SK-N-SH treated with all-trans-retinoic acid at 6 μM for 48 hours (cell line): Measurements from ENCODE around the gene FAM89A.

Experiments
- ATAC-seq: fragments of 200-7000 bp; cut with Tn5 transposase; 3 replicates; pipeline ENCODE4 v1.9.1; 2020; ENCODE audit warnings: mild to moderate bottlenecking, moderate library complexity
- ARNTL ChIP-seq: fragments of 450-650 bp; formaldehyde crosslinking; IDR thresholded peaks from 2 replicates; pipeline ENCODE4 v1.5.0; 2020; ENCODE audit warnings: low read depth, mild to moderate bottlenecking, moderate library complexity, borderline replicate concordance
- BACH2 ChIP-seq: fragments of 250-450 bp; sonication (Bioruptor Pico); IDR thresholded peaks from 2 replicates; pipeline ENCODE4 v1.9.0; 2021; ENCODE audit warnings: mild to moderate bottlenecking, borderline replicate concordance
- CREB5 ChIP-seq: fragments of 250-450 bp; sonication (Bioruptor Pico); IDR thresholded peaks from 2 replicates; pipeline ENCODE4 v1.5.1; 2020; ENCODE audit warnings: low read depth, mild to moderate bottlenecking, moderate library complexity
- ESRRG ChIP-seq: fragments of 250-450 bp; sonication (Bioruptor Pico); IDR thresholded peaks from 2 replicates; pipeline ENCODE4 v1.6.1; 2021; ENCODE audit warnings: mild to moderate bottlenecking
- GLIS3 ChIP-seq: fragments of 250-450 bp; sonication (Bioruptor Pico); IDR thresholded peaks from 2 replicates; pipeline ENCODE4 v1.5.0; 2020; ENCODE audit warnings: mild to moderate bottlenecking, moderate library complexity
- ISL1 ChIP-seq: fragments of 250-450 bp; sonication (Bioruptor Pico); IDR thresholded peaks from 2 replicates; pipeline ENCODE4 v2.1.2; 2022; ENCODE audit warnings: mild to moderate bottlenecking, moderate library complexity
- OSR1 ChIP-seq: fragments of 250-450 bp; sonication (Bioruptor Pico); IDR thresholded peaks from 2 replicates; pipeline ENCODE4 v1.8.0; 2022; ENCODE audit warnings: moderate library complexity, mild to moderate bottlenecking, inconsistent platforms
- POU6F1 ChIP-seq: fragments of 250-450 bp; sonication (Bioruptor Pico); IDR thresholded peaks from 2 replicates; pipeline ENCODE4 v1.8.0; 2021; ENCODE audit warnings: low read depth, mild to moderate bottlenecking, moderate library complexity, borderline replicate concordance
- PPARA ChIP-seq: fragments of 250-450 bp; sonication (Bioruptor Pico); IDR thresholded peaks from 2 replicates; pipeline ENCODE4 v1.5.0; 2020; ENCODE audit warnings: mild to moderate bottlenecking, borderline replicate concordance
- RARB ChIP-seq: fragments of 250-450 bp; sonication (Bioruptor Pico); IDR thresholded peaks from 2 replicates; pipeline ENCODE4 v1.8.0; 2021; ENCODE audit warnings: mild to moderate bottlenecking, moderate library complexity
- SNAI2 ChIP-seq: fragments of 250-450 bp; sonication (Bioruptor Pico); IDR thresholded peaks from 2 replicates; pipeline ENCODE4 v1.5.0; 2020; ENCODE audit warnings: mild to moderate bottlenecking, moderate library complexity
- TCF4 ChIP-seq: fragments of 250-450 bp; sonication (Bioruptor Pico); IDR thresholded peaks from 2 replicates; pipeline ENCODE4 v1.8.0; 2021; ENCODE audit warnings: mild to moderate bottlenecking, moderate library complexity, borderline replicate concordance
- TOX ChIP-seq: fragments of 250-450 bp; sonication (Bioruptor Pico); IDR thresholded peaks from 2 replicates; pipeline ENCODE4 v1.8.0; 2021; ENCODE audit warnings: mild to moderate bottlenecking, moderate library complexity, borderline replicate concordance
- ZFP3 ChIP-seq: fragments of 250-450 bp; sonication (Bioruptor Pico); IDR thresholded peaks from 2 replicates; pipeline ENCODE4 v1.5.0; 2020; ENCODE audit warnings: mild to moderate bottlenecking, moderate library complexity
- ZFP30 ChIP-seq: fragments of 450-650 bp; formaldehyde crosslinking; IDR thresholded peaks from 2 replicates; pipeline ENCODE4 v1.5.0; 2022; ENCODE audit warnings: mild to moderate bottlenecking, moderate library complexity
- ZNF70 ChIP-seq: fragments of 450-650 bp; formaldehyde crosslinking; IDR thresholded peaks from 2 replicates; pipeline ENCODE4 v1.5.0; 2020; ENCODE audit warnings: mild to moderate bottlenecking, moderate library complexity
- TF ChIP-seq, protein P1 (sequence below): fragments of 250-450 bp; sonication (Bioruptor Pico); IDR thresholded peaks from 2 replicates; pipeline ENCODE4 v1.8.0; 2020; ENCODE audit warnings: mild to moderate bottlenecking, moderate library complexity, borderline replicate concordance
- TF ChIP-seq, protein P2 (sequence below): fragments of 250-450 bp; sonication (Bioruptor Pico); IDR thresholded peaks from 2 replicates; pipeline ENCODE4 v1.5.0; 2020; ENCODE audit warnings: mild to moderate bottlenecking, moderate library complexity
- TF ChIP-seq, protein P3 (sequence below): fragments of 250-450 bp; sonication (Bioruptor Pico); IDR thresholded peaks from 2 replicates; pipeline ENCODE4 v1.5.1; 2021; ENCODE audit warnings: mild to moderate bottlenecking, moderate library complexity

FAM89A gene

DNA sequence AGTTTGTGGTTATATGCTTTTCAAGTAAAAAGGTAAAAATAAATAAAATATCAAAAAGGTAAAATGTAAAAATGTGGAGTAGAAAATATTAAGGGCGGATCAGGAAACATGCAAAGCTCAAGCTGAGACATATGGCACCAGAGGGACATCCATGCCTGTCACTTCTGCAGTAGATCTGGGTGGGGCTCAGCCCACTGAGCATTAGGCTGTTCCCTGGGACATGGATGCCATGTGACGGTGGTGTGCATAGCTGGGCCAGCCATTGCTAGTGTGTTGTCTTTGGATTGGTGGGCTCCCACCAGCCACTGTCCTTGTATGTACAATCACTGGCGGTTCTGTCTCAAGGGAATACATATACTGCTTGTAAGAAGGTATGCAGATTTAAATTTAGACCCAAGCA, 64.4 kb downstream of the FAM89A start:
- no peak for ATAC-seq
- no peak for TF ChIP-seq ZFP30 (CRISPR knock-in tag)
- TF ChIP-seq ISL1 (CRISPR knock-in tag): no peak
- no peak for TF ChIP-seq CREB5 (CRISPR knock-in tag)
- no peak for TF ChIP-seq GLIS3 (CRISPR knock-in tag)
- no peak for TF ChIP-seq RARB (CRISPR knock-in tag)
- TF ChIP-seq, protein P1, sequence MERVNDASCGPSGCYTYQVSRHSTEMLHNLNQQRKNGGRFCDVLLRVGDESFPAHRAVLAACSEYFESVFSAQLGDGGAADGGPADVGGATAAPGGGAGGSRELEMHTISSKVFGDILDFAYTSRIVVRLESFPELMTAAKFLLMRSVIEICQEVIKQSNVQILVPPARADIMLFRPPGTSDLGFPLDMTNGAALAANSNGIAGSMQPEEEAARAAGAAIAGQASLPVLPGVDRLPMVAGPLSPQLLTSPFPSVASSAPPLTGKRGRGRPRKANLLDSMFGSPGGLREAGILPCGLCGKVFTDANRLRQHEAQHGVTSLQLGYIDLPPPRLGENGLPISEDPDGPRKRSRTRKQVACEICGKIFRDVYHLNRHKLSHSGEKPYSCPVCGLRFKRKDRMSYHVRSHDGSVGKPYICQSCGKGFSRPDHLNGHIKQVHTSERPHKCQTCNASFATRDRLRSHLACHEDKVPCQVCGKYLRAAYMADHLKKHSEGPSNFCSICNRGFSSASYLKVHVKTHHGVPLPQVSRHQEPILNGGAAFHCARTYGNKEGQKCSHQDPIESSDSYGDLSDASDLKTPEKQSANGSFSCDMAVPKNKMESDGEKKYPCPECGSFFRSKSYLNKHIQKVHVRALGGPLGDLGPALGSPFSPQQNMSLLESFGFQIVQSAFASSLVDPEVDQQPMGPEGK (CRISPR knock-in tag): no peak
- no peak for TF ChIP-seq SNAI2 (CRISPR knock-in tag)
- no peak for TF ChIP-seq TOX (CRISPR knock-in tag)

- TF ChIP-seq ARNTL (CRISPR knock-in tag): no peak
- TF ChIP-seq RARB (CRISPR knock-in tag): no peak
- TF ChIP-seq BACH2: no peak
- no peak for TF ChIP-seq ZNF70 (CRISPR knock-in tag)
- no peak for TF ChIP-seq CREB5 (CRISPR knock-in tag)
- no peak for TF ChIP-seq OSR1 (CRISPR knock-in tag)
- no peak for TF ChIP-seq ESRRG (CRISPR knock-in tag)
- TF ChIP-seq ZFP3 (CRISPR knock-in tag): no peak
- TF ChIP-seq, protein P1 (CRISPR knock-in tag): no peak
- no peak for TF ChIP-seq TCF4 (CRISPR knock-in tag)
- ATAC-seq: peak; percentile 23; the same call in 2 of the 3 replicates
Measured at GRCh38 chr1:230972855-230973271, 67.2 kb downstream of the FAM89A start.

- no peak for TF ChIP-seq BACH2
- no peak for TF ChIP-seq ISL1 (CRISPR knock-in tag)
- no peak for TF ChIP-seq PPARA
- no peak for TF ChIP-seq ZNF70 (CRISPR knock-in tag)
- TF ChIP-seq ZFP3 (CRISPR knock-in tag): no peak
- no peak for TF ChIP-seq ESRRG (CRISPR knock-in tag)
- no peak for TF ChIP-seq OSR1 (CRISPR knock-in tag)
- no peak for TF ChIP-seq TCF4 (CRISPR knock-in tag)
- TF ChIP-seq ZFP30 (CRISPR knock-in tag): no peak
- no peak for ATAC-seq
Measured at GRCh38 chr1:230971771-230972170, 68.3 kb downstream of the FAM89A start.

- TF ChIP-seq POU6F1 (CRISPR knock-in tag) (no peak), BACH2 (no peak), TOX (CRISPR knock-in tag) (no peak), GLIS3 (CRISPR knock-in tag) (no peak)
- TF ChIP-seq, protein P2, sequence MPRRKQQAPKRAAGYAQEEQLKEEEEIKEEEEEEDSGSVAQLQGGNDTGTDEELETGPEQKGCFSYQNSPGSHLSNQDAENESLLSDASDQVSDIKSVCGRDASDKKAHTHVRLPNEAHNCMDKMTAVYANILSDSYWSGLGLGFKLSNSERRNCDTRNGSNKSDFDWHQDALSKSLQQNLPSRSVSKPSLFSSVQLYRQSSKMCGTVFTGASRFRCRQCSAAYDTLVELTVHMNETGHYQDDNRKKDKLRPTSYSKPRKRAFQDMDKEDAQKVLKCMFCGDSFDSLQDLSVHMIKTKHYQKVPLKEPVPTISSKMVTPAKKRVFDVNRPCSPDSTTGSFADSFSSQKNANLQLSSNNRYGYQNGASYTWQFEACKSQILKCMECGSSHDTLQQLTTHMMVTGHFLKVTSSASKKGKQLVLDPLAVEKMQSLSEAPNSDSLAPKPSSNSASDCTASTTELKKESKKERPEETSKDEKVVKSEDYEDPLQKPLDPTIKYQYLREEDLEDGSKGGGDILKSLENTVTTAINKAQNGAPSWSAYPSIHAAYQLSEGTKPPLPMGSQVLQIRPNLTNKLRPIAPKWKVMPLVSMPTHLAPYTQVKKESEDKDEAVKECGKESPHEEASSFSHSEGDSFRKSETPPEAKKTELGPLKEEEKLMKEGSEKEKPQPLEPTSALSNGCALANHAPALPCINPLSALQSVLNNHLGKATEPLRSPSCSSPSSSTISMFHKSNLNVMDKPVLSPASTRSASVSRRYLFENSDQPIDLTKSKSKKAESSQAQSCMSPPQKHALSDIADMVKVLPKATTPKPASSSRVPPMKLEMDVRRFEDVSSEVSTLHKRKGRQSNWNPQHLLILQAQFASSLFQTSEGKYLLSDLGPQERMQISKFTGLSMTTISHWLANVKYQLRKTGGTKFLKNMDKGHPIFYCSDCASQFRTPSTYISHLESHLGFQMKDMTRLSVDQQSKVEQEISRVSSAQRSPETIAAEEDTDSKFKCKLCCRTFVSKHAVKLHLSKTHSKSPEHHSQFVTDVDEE (CRISPR knock-in tag): no peak
- TF ChIP-seq, protein P3, sequence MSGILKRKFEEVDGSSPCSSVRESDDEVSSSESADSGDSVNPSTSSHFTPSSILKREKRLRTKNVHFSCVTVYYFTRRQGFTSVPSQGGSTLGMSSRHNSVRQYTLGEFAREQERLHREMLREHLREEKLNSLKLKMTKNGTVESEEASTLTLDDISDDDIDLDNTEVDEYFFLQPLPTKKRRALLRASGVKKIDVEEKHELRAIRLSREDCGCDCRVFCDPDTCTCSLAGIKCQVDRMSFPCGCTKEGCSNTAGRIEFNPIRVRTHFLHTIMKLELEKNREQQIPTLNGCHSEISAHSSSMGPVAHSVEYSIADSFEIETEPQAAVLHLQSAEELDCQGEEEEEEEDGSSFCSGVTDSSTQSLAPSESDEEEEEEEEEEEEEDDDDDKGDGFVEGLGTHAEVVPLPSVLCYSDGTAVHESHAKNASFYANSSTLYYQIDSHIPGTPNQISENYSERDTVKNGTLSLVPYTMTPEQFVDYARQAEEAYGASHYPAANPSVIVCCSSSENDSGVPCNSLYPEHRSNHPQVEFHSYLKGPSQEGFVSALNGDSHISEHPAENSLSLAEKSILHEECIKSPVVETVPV (CRISPR knock-in tag): no peak
- TF ChIP-seq, all 23 proteins: peak for 0
- no peak for ATAC-seq
Measured at GRCh38 chr1:230970432-230970831, 69.6 kb downstream of the FAM89A start.
